GM18508 (cell line): ENCODE results near the gene ALOXE3.

Source experiments
- ATAC-seq: cut with Tn5 transposase; IDR thresholded peaks from one replicate; pipeline ENCODE4 v1.9.1; 2021; ENCODE audit warnings: moderate number of reproducible peaks; ENCODE audit not compliant: insufficient read depth, unreplicated experiment

The ALOXE3 gene

DNA sequence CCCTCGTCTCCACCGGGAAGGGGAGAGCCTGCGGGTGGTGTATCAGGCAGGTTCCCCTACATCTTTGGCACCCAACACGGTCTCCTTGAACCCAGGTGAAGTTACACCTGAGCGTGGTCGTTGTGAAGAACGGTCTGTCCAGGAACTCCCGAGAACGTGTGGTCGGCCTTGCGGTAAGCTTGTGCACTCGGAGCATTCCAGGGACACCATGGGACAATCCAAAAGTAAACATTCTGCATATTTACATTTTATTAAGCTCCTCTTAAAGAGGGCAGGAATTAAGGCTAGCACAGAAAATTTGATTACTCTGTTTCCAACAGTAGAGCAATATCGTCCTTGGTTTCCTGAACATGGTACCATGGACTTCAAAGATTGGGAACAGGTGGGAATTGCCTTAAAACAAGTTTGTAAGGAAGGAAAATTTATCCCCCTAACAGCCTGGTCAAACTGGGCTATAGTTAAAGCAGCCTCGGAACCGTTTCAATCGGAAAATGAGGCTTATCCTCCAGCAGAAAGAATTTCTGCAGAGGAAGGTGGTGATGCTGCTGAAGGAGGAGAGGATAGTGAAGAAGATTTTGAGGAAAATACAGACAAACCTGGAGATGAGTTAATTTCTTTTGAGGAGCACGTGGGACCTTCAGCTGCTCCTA, 61.2 kb downstream of the ALOXE3 start:
- no peak for ATAC-seq

DNA sequence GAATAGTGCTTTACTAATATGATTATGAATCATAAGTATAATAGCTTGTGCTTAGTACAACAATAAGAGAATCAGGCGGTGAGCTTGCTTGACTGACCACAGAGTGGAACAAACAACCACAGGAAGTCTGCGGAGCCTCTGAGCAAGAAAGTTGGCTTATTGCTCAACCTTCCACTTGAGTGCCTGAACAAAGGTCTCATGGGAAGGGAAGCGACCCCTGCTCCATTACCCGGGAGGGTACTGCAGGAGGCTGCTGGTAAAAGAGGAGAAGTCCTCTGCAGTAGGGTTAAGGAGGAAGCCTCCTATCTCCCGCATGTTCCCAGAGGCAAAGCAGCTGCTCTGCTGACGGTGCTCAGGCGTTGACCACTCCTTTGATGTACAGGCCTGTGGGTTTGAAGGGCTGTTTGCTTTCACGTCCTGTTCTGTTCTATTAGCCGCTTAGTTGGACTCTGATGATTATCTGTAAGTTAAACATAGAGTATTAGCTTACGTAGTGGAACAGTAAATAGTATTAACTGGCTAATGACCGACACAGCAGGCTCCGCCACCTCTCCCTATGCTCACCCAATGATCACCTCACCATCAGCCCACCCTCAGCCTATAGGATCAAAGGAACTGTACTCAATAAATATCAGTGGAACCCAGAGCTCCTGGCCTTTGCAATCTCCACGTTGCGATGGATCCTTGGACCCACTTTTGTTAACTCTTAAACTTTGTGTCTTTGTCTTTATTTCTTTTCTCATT, 61.9 kb downstream of the ALOXE3 start:
- no peak for ATAC-seq

DNA sequence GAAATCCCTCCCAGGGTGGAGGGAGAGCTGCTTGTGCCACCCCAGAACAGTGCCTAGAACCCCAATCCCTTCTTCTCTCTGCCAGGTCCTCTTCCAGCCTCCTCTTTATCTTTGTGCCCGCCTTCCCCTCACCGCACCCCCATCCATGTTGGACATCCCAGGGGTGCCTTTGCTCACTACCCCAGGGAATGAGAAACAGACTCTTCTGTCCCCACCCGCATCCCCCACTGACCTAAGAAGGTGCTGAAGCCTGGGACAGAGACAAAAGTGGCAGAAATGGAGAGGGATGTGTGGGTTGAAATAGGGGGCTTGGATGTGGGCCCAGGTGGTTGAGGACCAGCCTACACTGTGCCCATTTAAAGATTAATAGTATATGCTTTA, 62.5 kb downstream of the ALOXE3 start:
- no peak for ATAC-seq

DNA sequence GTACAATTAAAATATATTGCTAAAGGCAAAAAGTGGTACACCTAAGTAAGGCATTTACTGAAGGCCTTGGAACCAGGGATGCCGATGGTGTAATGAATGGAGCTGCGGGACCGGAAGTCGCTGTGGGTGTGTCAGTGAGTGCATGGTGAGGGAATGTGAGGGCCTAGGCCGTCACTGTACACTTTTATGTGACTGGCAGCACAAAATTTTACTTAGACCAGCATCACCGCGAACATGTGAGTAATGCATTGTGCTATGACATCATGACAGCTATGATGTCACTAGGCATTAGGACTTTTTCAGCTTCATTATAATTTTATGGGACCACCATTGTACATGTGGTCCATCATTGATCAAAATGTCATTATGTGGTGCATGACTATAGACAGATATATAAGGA, 64.7 kb downstream of the ALOXE3 start:
- ATAC-seq = no peak

DNA sequence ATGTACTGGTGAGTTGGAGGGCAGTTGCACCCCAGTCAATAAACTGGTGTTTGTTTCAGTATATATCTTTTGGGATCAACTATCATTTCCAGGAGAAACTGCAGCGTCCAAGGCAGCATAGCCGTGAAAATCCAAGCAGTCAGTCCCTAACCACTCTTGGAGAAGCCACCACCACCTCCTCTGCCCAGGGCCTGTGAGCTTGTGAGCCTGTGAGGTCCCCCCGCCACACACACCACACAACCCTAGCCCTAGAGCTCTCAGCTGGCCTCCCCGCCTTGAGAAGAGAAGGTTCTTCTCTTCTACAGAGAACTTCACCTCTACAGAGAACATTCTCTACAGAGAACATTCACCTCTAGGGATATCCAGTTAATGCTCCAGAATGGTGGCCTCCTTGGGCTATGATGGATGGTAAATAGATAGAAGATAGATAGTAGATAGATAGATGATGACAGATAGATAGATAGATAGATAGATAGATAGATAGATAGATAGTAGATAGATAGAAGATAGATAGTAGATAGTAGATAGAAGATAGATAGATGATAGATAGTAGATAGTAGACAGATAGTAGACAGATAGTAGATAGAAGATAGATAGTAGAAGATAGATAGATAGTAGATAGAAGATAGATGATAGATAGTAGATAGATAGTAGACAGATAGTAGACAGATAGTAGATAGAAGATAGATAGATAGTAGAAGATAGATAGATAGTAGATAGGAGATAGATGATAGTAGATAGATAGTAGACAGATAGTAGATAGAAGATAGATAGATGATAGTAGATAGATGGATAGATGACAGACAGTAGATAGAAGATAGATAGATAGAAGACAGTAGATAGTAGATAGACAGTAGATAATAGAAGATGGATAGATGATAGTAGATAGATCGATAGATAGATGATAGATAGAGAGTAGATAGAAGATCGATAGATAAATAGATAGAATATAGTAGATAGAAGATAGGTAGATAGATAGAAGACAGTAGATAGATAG, 65.8 kb downstream of the ALOXE3 start:
- ATAC-seq = no peak

DNA sequence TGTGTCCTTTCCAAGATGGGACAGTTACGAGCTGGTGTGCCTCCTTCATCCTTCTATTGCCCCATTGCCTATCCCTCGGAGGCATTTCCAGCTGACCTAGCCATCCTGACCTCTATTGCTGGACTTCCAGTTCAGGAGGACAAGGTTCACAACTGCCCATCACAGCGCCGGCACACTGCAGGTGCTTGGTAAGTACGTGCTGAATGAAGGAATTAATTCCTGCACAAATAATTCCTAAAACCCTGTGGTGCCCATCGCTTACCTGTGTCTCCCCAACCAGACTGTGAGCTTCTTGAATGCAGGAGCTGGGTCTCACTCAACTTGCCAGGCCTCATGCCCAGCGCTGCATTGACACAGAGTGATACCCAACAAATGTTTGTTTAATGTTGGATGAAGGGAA, 66.5 kb downstream of the ALOXE3 start:
- no peak for ATAC-seq

DNA sequence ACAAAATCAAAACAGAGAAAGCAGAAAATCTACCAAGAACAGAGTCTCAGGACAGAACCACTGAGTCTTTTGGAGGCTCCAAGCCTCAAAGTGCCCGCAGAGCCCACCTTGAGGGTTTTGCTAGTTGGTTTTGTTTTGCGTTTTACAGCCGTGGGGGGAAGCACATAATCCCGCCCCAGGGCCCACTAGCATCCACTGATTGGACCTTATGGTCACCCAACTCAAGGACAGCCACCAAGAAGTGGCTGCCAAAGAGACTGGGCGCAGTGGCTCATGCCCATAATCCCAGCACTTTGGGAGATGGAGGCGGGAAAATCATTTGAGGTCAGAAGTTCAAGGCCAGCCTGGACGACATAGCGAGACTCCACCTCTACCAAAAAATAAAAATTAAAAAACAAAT, 69.6 kb downstream of the ALOXE3 start:
- no peak for ATAC-seq

DNA sequence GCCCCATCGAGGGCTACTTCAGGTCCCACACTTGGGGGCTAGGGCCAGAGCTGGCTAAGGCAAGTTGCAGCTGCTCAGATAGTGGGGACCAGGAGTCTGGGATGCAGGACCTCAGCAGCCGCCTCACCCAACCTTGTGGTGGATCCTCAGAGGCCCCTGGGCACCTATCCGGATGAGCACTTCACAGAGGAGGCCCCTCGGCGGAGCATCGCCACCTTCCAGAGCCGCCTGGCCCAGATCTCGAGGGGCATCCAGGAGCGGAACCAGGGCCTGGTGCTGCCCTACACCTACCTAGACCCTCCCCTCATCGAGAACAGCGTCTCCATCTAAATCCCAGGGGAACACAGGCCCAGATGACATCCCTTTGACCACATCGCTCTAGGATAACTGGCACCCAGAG, 70.1 kb downstream of the ALOXE3 start:
- no peak for ATAC-seq

DNA sequence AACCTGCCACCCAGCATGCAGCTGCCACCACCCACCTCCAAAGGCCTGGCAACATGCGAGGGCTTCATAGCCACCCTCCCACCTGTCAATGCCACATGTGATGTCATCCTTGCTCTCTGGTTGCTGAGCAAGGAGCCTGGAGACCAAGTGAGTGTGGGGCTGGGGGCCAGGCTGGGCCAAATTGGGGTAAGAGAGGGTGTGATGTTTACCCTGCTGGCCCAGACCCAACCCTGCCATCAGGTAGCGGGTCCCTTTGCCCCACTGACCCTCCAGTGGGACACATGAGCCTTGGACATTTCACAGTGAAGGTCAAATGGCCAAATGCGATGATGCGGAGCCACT, 70.6 kb downstream of the ALOXE3 start:
- ATAC-seq = no peak

DNA sequence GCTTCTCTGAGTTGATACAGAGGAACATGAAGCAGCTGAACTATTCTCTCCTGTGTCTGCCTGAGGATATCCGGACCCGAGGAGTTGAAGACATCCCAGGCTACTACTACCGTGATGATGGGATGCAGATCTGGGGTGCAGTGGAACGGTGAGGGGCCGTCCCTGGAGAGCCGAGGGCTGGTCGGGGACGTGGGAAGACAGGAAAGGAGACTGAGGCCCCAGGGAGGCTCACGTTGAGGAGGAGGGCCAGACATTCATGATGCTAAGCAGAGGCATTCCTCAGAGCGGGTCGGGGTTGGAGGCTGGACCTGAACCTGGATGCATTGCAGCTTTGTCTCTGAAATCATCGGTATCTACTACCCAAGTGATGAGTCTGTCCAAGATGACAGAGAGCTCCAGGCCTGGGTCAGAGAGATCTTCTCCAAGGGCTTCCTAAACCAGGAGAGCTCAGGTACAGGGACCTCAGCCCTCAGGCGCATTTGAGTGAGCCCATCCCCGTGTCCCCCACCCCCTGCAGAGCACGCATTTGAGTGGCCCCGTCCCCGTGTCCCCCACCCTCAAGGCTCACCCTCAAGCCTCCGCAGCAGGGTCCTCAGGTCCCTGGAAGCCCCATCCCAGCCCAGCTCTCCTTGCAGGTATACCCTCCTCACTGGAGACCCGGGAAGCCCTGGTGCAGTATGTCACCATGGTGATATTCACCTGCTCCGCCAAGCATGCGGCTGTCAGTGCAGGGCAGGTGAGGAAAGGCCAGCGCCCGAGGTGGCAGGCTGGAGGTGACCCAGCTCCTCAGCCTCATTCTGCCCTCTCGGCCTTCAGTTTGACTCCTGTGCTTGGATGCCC, 71.2 kb downstream of the ALOXE3 start:
- ATAC-seq = no peak

DNA sequence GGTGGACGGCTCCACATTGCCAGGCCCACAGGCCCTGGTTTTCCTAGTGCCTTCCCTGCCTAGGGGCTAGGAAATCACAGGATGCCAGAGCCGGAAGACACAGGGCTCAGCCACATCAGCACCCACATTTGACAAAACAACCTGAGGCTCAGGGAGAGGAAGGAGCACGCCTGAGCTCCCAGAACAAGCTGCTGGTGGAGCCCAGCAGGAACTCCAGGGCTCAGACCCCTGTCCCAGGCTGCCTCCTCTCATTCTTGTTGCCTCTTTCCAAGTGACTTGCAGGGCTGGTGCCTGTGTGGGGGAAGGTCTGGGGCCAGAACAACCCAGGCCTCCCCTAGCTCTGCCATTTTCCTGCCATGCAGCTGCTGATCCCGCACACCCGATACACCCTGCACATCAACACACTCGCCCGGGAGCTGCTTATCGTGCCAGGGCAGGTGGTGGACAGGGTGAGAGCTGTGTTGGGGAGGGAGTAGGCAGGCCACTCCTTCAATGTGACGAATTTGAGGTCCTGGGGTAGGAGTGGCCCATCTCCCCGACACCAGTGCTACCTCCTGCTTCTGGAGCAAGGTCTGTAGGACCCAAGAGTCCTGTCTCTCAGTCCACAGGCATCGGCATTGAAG, 71.9 kb downstream of the ALOXE3 start:
- no peak for ATAC-seq
